Neural progenitor cell (in vitro differentiated cells): ENCODE results near the gene STAT2. TPM values are rescaled to one million over a fixed set of nuclear protein-coding genes. Genes with fewer than 3 reads are reported as not detected.
A peak's percentile ranks its signal among the peaks of the same experiment; 100 is the strongest.

Experiments
- DNase-seq: peaks from one replicate; pipeline ENCODE4 v3.0.0-alpha.2; 2016; ENCODE audit warnings: low spot score
- H2AFZ ChIP-seq: fragments of 200-600 bp; sonication (generic); replicated peaks from 2 replicates; pipeline ENCODE4 v1.6.1; 2016; ENCODE audit warnings: antibody characterized with exemption
- H3F3A ChIP-seq: fragments of 200-600 bp; sonication (generic); 2 replicates; pipeline ENCODE4 v1.6.1; 2016; ENCODE audit warnings: antibody characterized with exemption, low read depth
- H3K27ac ChIP-seq: fragments of 200-600 bp; sonication (generic); 2 replicates; pipeline ENCODE4 v1.5.1; 2016; ENCODE audit warnings: mild to moderate bottlenecking
- H3K27me3 ChIP-seq: fragments of 200-600 bp; sonication (generic); 2 replicates; pipeline ENCODE4 v1.6.1; 2016; ENCODE audit warnings: mild to moderate bottlenecking, moderate library complexity
- H3K36me3 ChIP-seq: fragments of 200-600 bp; sonication (generic); 2 replicates; pipeline ENCODE4 v1.5.1; 2016
- H3K4me1 ChIP-seq: fragments of 200-600 bp; sonication (generic); 2 replicates; pipeline ENCODE4 v1.6.1; 2016; ENCODE audit warnings: mixed run types
- H3K4me2 ChIP-seq: fragments of 200-600 bp; sonication (generic); 2 replicates; pipeline ENCODE4 v1.6.1; 2016
- H3K4me3 ChIP-seq: fragments of 200-600 bp; sonication (generic); 2 replicates; pipeline ENCODE4 v1.5.1; 2016
- H3K79me2 ChIP-seq: fragments of 200-600 bp; sonication (generic); 2 replicates; pipeline ENCODE4 v1.6.1; 2016; ENCODE audit warnings: low read depth
- H3K9ac ChIP-seq: fragments of 200-600 bp; sonication (generic); 2 replicates; pipeline ENCODE4 v1.6.1; 2016
- H3K9me3 ChIP-seq: fragments of 200-600 bp; sonication (generic); 2 replicates; pipeline ENCODE4 v1.5.1; 2016; ENCODE audit warnings: low read depth
- H4K20me1 ChIP-seq: fragments of 200-600 bp; sonication (generic); 2 replicates; pipeline ENCODE4 v1.6.1; 2016; ENCODE audit warnings: low read depth
- H3K27ac Mint-ChIP-seq: 3 replicates; pipeline ENCODE4 v1.8.0; 2021; ENCODE audit warnings: mixed read lengths
- H3K27me3 Mint-ChIP-seq: 2 replicates; pipeline ENCODE4 v1.8.0; 2022; ENCODE audit warnings: low read depth, mild to moderate bottlenecking, inconsistent platforms, moderate library complexity, mixed read lengths; ENCODE audit not compliant: insufficient read depth
- H3K36me3 Mint-ChIP-seq: 3 replicates; pipeline ENCODE4 v1.8.0; 2021; ENCODE audit warnings: mixed read lengths
- H3K4me1 Mint-ChIP-seq: 3 replicates; pipeline ENCODE4 v1.8.0; 2021; ENCODE audit warnings: mixed read lengths
- H3K4me3 Mint-ChIP-seq: 3 replicates; pipeline ENCODE4 v1.8.0; 2021; ENCODE audit warnings: mild to moderate bottlenecking, moderate library complexity, mixed read lengths
- H3K9me3 Mint-ChIP-seq: 3 replicates; pipeline ENCODE4 v1.8.0; 2020; ENCODE audit warnings: mixed read lengths
- EZH2 ChIP-seq: fragments of 200-600 bp; sonication (generic); IDR thresholded peaks from 2 replicates; pipeline ENCODE4 v1.6.1; 2017; ENCODE audit warnings: antibody characterized with exemption, mild to moderate bottlenecking, moderate library complexity
- EZH2phosphoT487 ChIP-seq: fragments of 200-600 bp; sonication (generic); IDR thresholded peaks from 2 replicates; pipeline ENCODE4 v1.6.1; 2017; ENCODE audit warnings: antibody characterized with exemption
- total RNA-seq: library from RNA; depleted of rRNA; stranded (reverse); fragments of >200 nt; gene quantifications from 2 replicates; pipeline ENCODE4 v1.2.3, GENCODE V29; 2015; ENCODE audit warnings: low replicate concordance
- TF ChIP-seq, protein P1 (sequence below): fragments of 200-600 bp; sonication (generic); IDR thresholded peaks from 2 replicates; pipeline ENCODE4 v1.5.1; 2017; ENCODE audit warnings: antibody characterized with exemption, mild to moderate bottlenecking

STAT2 gene
- total RNA-seq, 1 donor from 2014 or later = 86.4 TPM

DNA sequence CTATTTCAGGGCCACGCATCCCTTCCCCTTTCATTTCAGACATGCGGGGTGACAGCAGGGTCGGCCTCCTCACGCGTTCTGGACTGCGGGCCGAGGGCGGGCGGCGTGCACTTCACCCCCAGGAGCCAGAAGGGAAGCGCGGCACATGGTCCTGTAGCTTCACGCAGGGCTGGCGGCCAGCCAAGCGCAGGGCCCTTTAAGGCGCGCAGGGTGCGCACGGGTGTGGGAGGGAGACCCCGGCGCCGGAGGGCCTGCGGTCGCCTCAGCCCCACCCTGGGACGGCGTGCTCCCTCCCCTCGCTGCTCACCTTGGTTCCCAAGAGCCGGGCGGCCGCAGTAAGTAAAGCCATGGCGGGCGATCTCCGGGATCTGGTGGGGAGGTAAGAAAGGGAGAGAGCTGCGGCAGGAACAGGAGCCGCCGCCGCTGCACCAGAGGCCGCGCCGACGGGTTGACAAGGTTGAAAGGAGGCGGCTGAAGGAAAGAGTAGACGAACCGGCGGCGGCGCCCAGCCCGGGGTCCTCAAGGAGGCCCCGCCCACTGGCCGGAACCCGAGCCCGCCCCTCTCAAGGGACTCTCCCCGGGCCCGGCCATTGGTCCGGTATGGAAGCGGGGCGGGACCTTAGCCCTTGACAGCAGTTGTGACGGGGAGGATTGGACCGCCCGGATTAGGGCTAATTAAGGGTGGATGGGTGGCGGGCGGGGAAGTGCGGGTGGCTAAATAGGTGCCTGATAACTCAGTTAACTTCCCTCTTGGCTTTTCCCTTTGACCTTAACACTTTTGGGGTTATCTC lies 59.9 kb downstream of the STAT2 start, which contains the start of gene CS:
Gene CS, minus strand, starts transcription at position 478 of the 791 bp plus-strand sequence. Its CDS starts 129 bp downstream, at position 349.
- Mint-ChIP-seq H3K36me3 (peaks cover 9% of the 10 kb centered on the region), H3K9me3 (no peaks in the 10 kb centered on the region), H3K27me3 (peaks cover 3% of the 10 kb centered on the region), H3K4me1 (peaks cover 26% of the 10 kb centered on the region), H3K27ac (peak within 1 kb of the TSS; percentile 66), H3K4me3 (peak within 1 kb of the TSS; percentile 97)
- Histone ChIP-seq H3K9me3 (no peaks in the 10 kb centered on the region), H4K20me1 (peaks cover 32% of the 10 kb centered on the region), H3K9ac (peak within 1 kb of the TSS; percentile 69), H3K4me3 (peak within 1 kb of the TSS; percentile 95), H2AFZ (peak within 1 kb of the TSS; percentile 77), H3K4me1 (peaks cover 11% of the 10 kb centered on the region), H3K79me2 (peaks cover 47% of the 10 kb centered on the region), H3K4me2 (peak within 1 kb of the TSS; percentile 91), H3K27me3 (no peaks in the 10 kb centered on the region), H3F3A (peaks cover 55% of the 10 kb centered on the region), H3K36me3 (peaks cover 5% of the 10 kb centered on the region), H3K27ac (peak within 1 kb of the TSS; percentile 25)
- TF ChIP-seq EZH2 = no peak
- TF ChIP-seq, protein P1, sequence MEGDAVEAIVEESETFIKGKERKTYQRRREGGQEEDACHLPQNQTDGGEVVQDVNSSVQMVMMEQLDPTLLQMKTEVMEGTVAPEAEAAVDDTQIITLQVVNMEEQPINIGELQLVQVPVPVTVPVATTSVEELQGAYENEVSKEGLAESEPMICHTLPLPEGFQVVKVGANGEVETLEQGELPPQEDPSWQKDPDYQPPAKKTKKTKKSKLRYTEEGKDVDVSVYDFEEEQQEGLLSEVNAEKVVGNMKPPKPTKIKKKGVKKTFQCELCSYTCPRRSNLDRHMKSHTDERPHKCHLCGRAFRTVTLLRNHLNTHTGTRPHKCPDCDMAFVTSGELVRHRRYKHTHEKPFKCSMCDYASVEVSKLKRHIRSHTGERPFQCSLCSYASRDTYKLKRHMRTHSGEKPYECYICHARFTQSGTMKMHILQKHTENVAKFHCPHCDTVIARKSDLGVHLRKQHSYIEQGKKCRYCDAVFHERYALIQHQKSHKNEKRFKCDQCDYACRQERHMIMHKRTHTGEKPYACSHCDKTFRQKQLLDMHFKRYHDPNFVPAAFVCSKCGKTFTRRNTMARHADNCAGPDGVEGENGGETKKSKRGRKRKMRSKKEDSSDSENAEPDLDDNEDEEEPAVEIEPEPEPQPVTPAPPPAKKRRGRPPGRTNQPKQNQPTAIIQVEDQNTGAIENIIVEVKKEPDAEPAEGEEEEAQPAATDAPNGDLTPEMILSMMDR = peak; percentile 8
- DNase-seq = peak; percentile 100

- H3K9ac ChIP-seq = peak overlapping the region; percentile 69
- H2AFZ ChIP-seq = peak overlapping the region; percentile 77
- TF ChIP-seq, protein P1 = no peak
- TF ChIP-seq EZH2 = no peak
- no peak for TF ChIP-seq EZH2phosphoT487
- Mint-ChIP-seq H3K9me3 (no peaks in the 10 kb centered on the region), H3K27ac (peak overlapping the region; percentile 42), H3K36me3 (peaks cover 7% of the 10 kb centered on the region), H3K4me1 (peaks cover 26% of the 10 kb centered on the region), H3K4me3 (peak overlapping the region; percentile 97), H3K27me3 (peaks cover 3% of the 10 kb centered on the region)
- peak overlapping the region; percentile 95 for H3K4me3 ChIP-seq
- peak overlapping the region; percentile 91 for H3K4me2 ChIP-seq
- peaks cover 50% of the 10 kb centered on the region for H3F3A ChIP-seq
- H3K27me3 ChIP-seq = no peaks in the 10 kb centered on the region
- H3K4me1 ChIP-seq = peaks cover 11% of the 10 kb centered on the region
- peaks cover 32% of the 10 kb centered on the region for H4K20me1 ChIP-seq
- peak overlapping the region; percentile 25 for H3K27ac ChIP-seq
- H3K9me3 ChIP-seq = no peaks in the 10 kb centered on the region
- peaks cover 53% of the 10 kb centered on the region for H3K79me2 ChIP-seq
- no peak for DNase-seq
- H3K36me3 ChIP-seq = peaks cover 5% of the 10 kb centered on the region
These were observed 60.5 kb downstream of the STAT2 start for GRCh38 chr12:56299308-56299852.

GRCh38 chr12:56298828-56299227 lies 61.1 kb downstream of the STAT2 start:
- Mint-ChIP-seq H3K9me3 (no peaks in the 10 kb centered on the region), H3K36me3 (peaks cover 7% of the 10 kb centered on the region), H3K27me3 (peaks cover 3% of the 10 kb centered on the region), H3K4me1 (peaks cover 28% of the 10 kb centered on the region), H3K4me3 (peak overlapping the region; percentile 97), H3K27ac (no peak overlapping the region)
- Histone ChIP-seq H3K4me1 (peaks cover 11% of the 10 kb centered on the region), H3K4me2 (peak overlapping the region; percentile 91), H4K20me1 (peaks cover 32% of the 10 kb centered on the region), H3K9ac (peak overlapping the region; percentile 69), H3K27me3 (no peaks in the 10 kb centered on the region), H3F3A (peaks cover 45% of the 10 kb centered on the region), H3K9me3 (no peaks in the 10 kb centered on the region), H2AFZ (no peak overlapping the region), H3K36me3 (peaks cover 5% of the 10 kb centered on the region), H3K79me2 (peaks cover 59% of the 10 kb centered on the region), H3K4me3 (peak overlapping the region; percentile 95), H3K27ac (no peak overlapping the region)
- no peak for TF ChIP-seq EZH2phosphoT487
- TF ChIP-seq EZH2 = no peak
- TF ChIP-seq, protein P1 = no peak
- DNase-seq = no peak
